PC-9 (cell line): ENCODE results near the gene INCA1. TPM values are rescaled to one million over a fixed set of nuclear protein-coding genes. Genes with fewer than 3 reads are reported as not detected.

ENCODE experiments used
- BruUV-seq: library from RNA; stranded (reverse); fragments of 400-500 nt; replicated peaks from 2 replicates; lab custom pipeline; 2021; lab: Mats Ljungman, UMichigan
- CTCF ChIA-PET: fragments of 300-600 bp; sonication (Branson Sonifier 250); formaldehyde crosslinking; loops from one replicate; lab custom pipeline; 2022; ENCODE audit warnings: antibody characterized with exemption; lab: Charles Lee
- POLR2A ChIA-PET: fragments of 300-600 bp; sonication (Branson Sonifier 250); formaldehyde crosslinking; loops from one replicate; lab custom pipeline; 2022; ENCODE audit warnings: antibody characterized with exemption; ENCODE audit not compliant: unreplicated experiment; lab: Charles Lee
- DNase-seq, 2 experiments: peaks; one replicate each; pipeline versions ENCODE4 v3.0.0 to v3.0.0-alpha.2; 2015 to 2022; ENCODE audit warnings: mixed read lengths in 1 of 2
- H2AFZ ChIP-seq: fragments of 200-600 bp; sonication (generic); 2 replicates; pipeline ENCODE4 v1.8.1; 2017; ENCODE audit warnings: antibody characterized with exemption
- H3F3A ChIP-seq: fragments of 200-600 bp; sonication (generic); 2 replicates; pipeline ENCODE4 v1.8.1; 2017; ENCODE audit warnings: antibody characterized with exemption, mild to moderate bottlenecking, low read depth; ENCODE audit not compliant: insufficient read depth
- H3K27ac ChIP-seq: fragments of 200-600 bp; sonication (generic); 2 replicates; pipeline ENCODE4 v1.6.1; 2016; ENCODE audit warnings: mixed run types
- H3K27me3 ChIP-seq: fragments of 200-600 bp; sonication (generic); 2 replicates; pipeline ENCODE4 v1.6.1; 2016; ENCODE audit warnings: low read depth, mixed run types; ENCODE audit not compliant: insufficient read depth
- H3K36me3 ChIP-seq: fragments of 200-600 bp; sonication (generic); 2 replicates; pipeline ENCODE4 v1.6.1; 2016; ENCODE audit warnings: low read depth, mixed run types
- H3K4me1 ChIP-seq: fragments of 200-600 bp; sonication (generic); replicated peaks from 2 replicates; pipeline ENCODE4 v1.6.1; 2016; ENCODE audit warnings: mixed run types; ENCODE audit not compliant: insufficient read depth
- H3K4me2 ChIP-seq: fragments of 200-600 bp; sonication (generic); 2 replicates; pipeline ENCODE4 v1.6.1; 2017; ENCODE audit warnings: mixed run types
- H3K4me3 ChIP-seq: fragments of 200-600 bp; sonication (generic); 2 replicates; pipeline ENCODE4 v1.6.1; 2016; ENCODE audit warnings: mixed run types
- H3K79me2 ChIP-seq: fragments of 200-600 bp; sonication (generic); 2 replicates; pipeline ENCODE4 v1.6.1; 2017; ENCODE audit warnings: low read depth, mixed run types
- H3K9me2 ChIP-seq: fragments of 200-600 bp; sonication (generic); 2 replicates; pipeline ENCODE4 v1.8.1; 2017; ENCODE audit warnings: mild to moderate bottlenecking; ENCODE audit not compliant: insufficient read depth
- H3K9me3 ChIP-seq: fragments of 200-600 bp; sonication (generic); 2 replicates; pipeline ENCODE4 v1.8.1; 2016; ENCODE audit warnings: low read depth; ENCODE audit not compliant: insufficient read depth
- H4K20me1 ChIP-seq: fragments of 200-600 bp; sonication (generic); 2 replicates; pipeline ENCODE4 v1.8.1; 2017; ENCODE audit not compliant: insufficient read depth
- EZH2 ChIP-seq: fragments of 200-600 bp; sonication (generic); IDR thresholded peaks from 2 replicates; pipeline ENCODE4 v1.8.0; 2017; ENCODE audit warnings: antibody characterized with exemption, low read depth
- intact Hi-C: fragments of 100-400 bp; cut with micrococcal nuclease; formaldehyde crosslinking; loops from one replicate; pipeline ENCODE4 v1.10.0; 2022; ENCODE audit not compliant: unreplicated experiment
- microRNA-seq: library from miRNA; unstranded; fragments of <30 nt; microRNA quantifications from one replicate; pipeline ENCODE4 v1.2.0, GENCODE V29; 2021; ENCODE audit warnings: borderline number of aligned reads, borderline replicate concordance
- total RNA-seq: library from RNA; stranded (reverse); gene quantifications from 2 replicates; pipeline ENCODE4 v1.2.3, GENCODE V29; 2021
- TF ChIP-seq, protein P1 (sequence below): fragments of 200-600 bp; sonication (generic); conservative IDR thresholded peaks from 2 replicates; pipeline ENCODE4 v1.6.1; 2017; ENCODE audit warnings: mixed run types, antibody characterized with exemption, mild to moderate bottlenecking, moderate library complexity

INCA1 gene
- total RNA-seq, 1 experiment from 2014 or later, result 2.9 TPM

- Histone ChIP-seq H4K20me1 (peaks cover 8% of the 10 kb centered on the region), H3K27ac (peak overlapping the region; percentile 87), H3K79me2 (peaks cover 58% of the 10 kb centered on the region), H3K9me3 (no peaks in the 10 kb centered on the region), H3K36me3 (peaks cover 18% of the 10 kb centered on the region), H3K4me2 (peak overlapping the region; percentile 100), H3K27me3 (no peaks in the 10 kb centered on the region), H2AFZ (peak overlapping the region; percentile 92), H3K4me3 (peak overlapping the region; percentile 93), H3K9me2 (no peaks in the 10 kb centered on the region), H3F3A (peaks cover 61% of the 10 kb centered on the region), H3K4me1 (peaks cover 24% of the 10 kb centered on the region)
- no peak for TF ChIP-seq EZH2
- TF ChIP-seq, protein P1, sequence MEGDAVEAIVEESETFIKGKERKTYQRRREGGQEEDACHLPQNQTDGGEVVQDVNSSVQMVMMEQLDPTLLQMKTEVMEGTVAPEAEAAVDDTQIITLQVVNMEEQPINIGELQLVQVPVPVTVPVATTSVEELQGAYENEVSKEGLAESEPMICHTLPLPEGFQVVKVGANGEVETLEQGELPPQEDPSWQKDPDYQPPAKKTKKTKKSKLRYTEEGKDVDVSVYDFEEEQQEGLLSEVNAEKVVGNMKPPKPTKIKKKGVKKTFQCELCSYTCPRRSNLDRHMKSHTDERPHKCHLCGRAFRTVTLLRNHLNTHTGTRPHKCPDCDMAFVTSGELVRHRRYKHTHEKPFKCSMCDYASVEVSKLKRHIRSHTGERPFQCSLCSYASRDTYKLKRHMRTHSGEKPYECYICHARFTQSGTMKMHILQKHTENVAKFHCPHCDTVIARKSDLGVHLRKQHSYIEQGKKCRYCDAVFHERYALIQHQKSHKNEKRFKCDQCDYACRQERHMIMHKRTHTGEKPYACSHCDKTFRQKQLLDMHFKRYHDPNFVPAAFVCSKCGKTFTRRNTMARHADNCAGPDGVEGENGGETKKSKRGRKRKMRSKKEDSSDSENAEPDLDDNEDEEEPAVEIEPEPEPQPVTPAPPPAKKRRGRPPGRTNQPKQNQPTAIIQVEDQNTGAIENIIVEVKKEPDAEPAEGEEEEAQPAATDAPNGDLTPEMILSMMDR, result no peak
- CTCF ChIA-PET, result interaction anchor here (0.7 kb wide), 1 partner anchor 16 kb away, joined by 6 read pairs; no protein-coding TSS in a partner anchor
- intact Hi-C loops, result loop anchor here (1.0 kb wide), 1 partner anchor 30 kb away; no protein-coding TSS in a partner anchor
- POLR2A ChIA-PET, result interaction anchor here (0.6 to 2.3 kb wide), 4 partner anchors 9 to 47 kb away, joined by 3 to 20 read pairs (median 16); partner anchors contain the start of genes PFN1 and SPAG7
- BruUV-seq, result no TSS peak
- DNase-seq, result no peak
Measured at GRCh38 chr17:4939546-4939795, 57.9 kb downstream of the INCA1 start.

- Histone ChIP-seq H3K36me3 (peaks cover 18% of the 10 kb centered on the region), H2AFZ (peak overlapping the region; percentile 92), H3K79me2 (peaks cover 52% of the 10 kb centered on the region), H4K20me1 (peaks cover 4% of the 10 kb centered on the region), H3F3A (peaks cover 61% of the 10 kb centered on the region), H3K9me2 (no peaks in the 10 kb centered on the region), H3K4me2 (peak overlapping the region; percentile 100), H3K9me3 (no peaks in the 10 kb centered on the region), H3K4me1 (peaks cover 30% of the 10 kb centered on the region), H3K27me3 (no peaks in the 10 kb centered on the region), H3K27ac (peak overlapping the region; percentile 87), H3K4me3 (peak overlapping the region; percentile 93)
- CTCF ChIA-PET, result interaction anchor here (0.6 to 0.7 kb wide), 2 partner anchors 16 to 156 kb away, joined by 3 to 6 read pairs; no protein-coding TSS in a partner anchor
- intact Hi-C loops, result loop anchor here (1.0 kb wide), 1 partner anchor 30 kb away; no protein-coding TSS in a partner anchor
- TSS peak; percentile 5 for BruUV-seq
- POLR2A ChIA-PET, result interaction anchor here (2.3 kb wide), 1 partner anchor 28 kb away, joined by 19 read pairs; the partner anchor contains the start of gene SPAG7
- no peak for DNase-seq
- TF ChIP-seq EZH2, result no peak
- TF ChIP-seq, protein P1, result no peak
Measured at GRCh38 chr17:4938688-4939545, 58.4 kb downstream of the INCA1 start.

Small RNA genes within 50 kb of the gene (microRNA-seq; reads per million reads assigned to microRNA genes)
- not detected for gene MIR6864
- not detected for gene MIR6865

Other genes starting within 250 kb of the INCA1 start
- gene TM4SF5, start 225.6 kb downstream of the INCA1 start, total RNA-seq, result not detected in 2 replicates
- gene VMO1, start 211.2 kb downstream of the INCA1 start, total RNA-seq, result 3.6 and 4.1 TPM in 2 replicates
- not detected in 2 replicates for gene GLTPD2, start 208.6 kb downstream of the INCA1 start, total RNA-seq
- 214 and 326 TPM in 2 replicates for gene PSMB6, start 201.4 kb downstream of the INCA1 start, total RNA-seq
- 95.5 and 116 TPM in 2 replicates for gene PLD2, start 190.4 kb downstream of the INCA1 start, total RNA-seq
- gene MINK1, start 164.2 kb downstream of the INCA1 start, total RNA-seq, result 160 and 190 TPM in 2 replicates
- gene C17orf107, start 98.0 kb downstream of the INCA1 start, total RNA-seq, result 2.6 and 3.1 TPM in 2 replicates
- 0.23 and 0.24 TPM in 2 replicates for gene CHRNE, start 94.4 kb downstream of the INCA1 start, total RNA-seq
- not detected in 2 replicates for gene GP1BA, start 65.2 kb downstream of the INCA1 start, total RNA-seq
- gene SLC25A11, start 57.5 kb downstream of the INCA1 start, total RNA-seq, result 50.7 and 56.2 TPM in 2 replicates
- 122 and 135 TPM in 2 replicates for gene RNF167, start 57.3 kb downstream of the INCA1 start, total RNA-seq
- gene PFN1, start 49.0 kb downstream of the INCA1 start, total RNA-seq, result 1,101 and 1,459 TPM in 2 replicates
- gene ENO3, start 46.4 kb downstream of the INCA1 start, total RNA-seq, result 29.0 and 37.2 TPM in 2 replicates
- gene SPAG7, start 29.7 kb downstream of the INCA1 start, total RNA-seq, result 40.3 and 40.4 TPM in 2 replicates
- gene CAMTA2, start 9.8 kb downstream of the INCA1 start, total RNA-seq, result 49.2 and 51.1 TPM in 2 replicates
- 215 and 217 TPM in 2 replicates for gene KIF1C, start 428 bp upstream of the INCA1 start, total RNA-seq
- 0.28 and 0.48 TPM in 2 replicates for gene SLC52A1, start 37.9 kb upstream of the INCA1 start, total RNA-seq
- gene ZFP3, start 80.9 kb upstream of the INCA1 start, total RNA-seq, result 2.3 and 4.5 TPM in 2 replicates
- 10.3 TPM in 2 replicates for gene ZNF232, start 114.4 kb upstream of the INCA1 start, total RNA-seq
- 0.11 TPM in 1 of 2 replicates, not detected in the other for gene USP6, start 118.5 kb upstream of the INCA1 start, total RNA-seq
- 14.0 and 18.4 TPM in 2 replicates for gene ZNF594, start 194.3 kb upstream of the INCA1 start, total RNA-seq
- gene SCIMP, start 237.3 kb upstream of the INCA1 start, total RNA-seq, result not detected in 2 replicates